HG03457 (cell line): Measurements from ENCODE around the gene PTPA.
"Not testable (repeated sequence)": the region's sequence is repeated elsewhere in the genome, so short reads cannot be mapped to it uniquely, and the experiment has no call there.

Experiments
- ATAC-seq: cut with Tn5 transposase; IDR thresholded peaks from one replicate; pipeline ENCODE4 v1.9.1; 2021; ENCODE audit warnings: moderate number of reproducible peaks; ENCODE audit not compliant: unreplicated experiment

PTPA gene

DNA sequence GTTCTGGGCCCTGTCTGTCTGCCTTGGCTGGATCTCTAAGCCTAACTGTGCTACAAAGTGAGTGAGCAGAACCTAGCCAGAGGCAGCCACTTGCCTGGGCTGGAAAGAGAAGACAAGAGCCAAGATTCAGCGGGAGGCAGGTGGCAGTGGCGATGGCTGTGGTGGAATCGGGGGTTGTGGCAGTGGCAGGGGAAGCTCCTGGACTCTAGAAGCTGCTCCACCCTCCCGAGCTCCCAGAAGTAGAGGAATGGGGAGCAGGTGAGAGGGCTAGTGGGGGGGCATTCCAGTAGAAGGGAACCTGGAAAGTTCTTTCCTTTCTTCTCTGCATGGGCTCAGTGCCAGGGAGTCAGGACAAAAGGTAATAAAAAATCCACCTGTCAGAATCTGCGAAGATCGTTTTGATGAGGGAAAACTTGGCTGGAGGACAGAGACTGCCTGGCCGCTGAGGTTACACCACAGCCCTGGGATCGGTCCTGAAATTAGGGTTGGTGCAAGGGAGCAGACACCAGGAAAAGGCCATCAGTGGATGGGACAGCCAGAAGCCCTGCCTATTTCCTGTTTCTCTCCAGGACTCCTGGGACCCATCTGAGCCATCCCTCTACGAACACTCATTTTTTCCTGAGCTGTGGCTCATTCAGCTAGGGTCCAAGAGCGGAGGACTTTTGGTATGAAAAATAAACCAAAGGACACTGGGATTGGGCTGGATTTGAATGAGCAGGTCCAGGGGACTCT lies 2.2 kb upstream of the PTPA start:
- no peak for ATAC-seq

DNA sequence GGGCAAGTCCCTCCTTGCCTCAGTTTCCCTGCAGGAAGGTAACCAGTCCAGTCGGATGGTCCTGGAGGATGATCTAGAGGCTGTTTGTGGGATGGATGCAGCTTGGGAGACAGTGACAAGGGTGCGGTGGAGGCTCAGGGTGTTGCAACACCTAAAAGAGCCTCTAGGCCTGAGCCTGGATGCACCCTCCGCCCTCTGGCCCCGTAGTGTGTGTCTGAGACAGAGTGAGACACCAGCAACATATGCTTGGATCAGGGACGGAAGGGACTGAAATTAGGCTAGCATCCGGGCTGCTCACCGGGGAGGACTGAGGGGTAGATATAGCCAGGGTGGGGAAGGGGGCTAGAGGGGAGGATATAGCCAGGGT lies 1.7 kb upstream of the PTPA start:
- no peak for ATAC-seq

DNA sequence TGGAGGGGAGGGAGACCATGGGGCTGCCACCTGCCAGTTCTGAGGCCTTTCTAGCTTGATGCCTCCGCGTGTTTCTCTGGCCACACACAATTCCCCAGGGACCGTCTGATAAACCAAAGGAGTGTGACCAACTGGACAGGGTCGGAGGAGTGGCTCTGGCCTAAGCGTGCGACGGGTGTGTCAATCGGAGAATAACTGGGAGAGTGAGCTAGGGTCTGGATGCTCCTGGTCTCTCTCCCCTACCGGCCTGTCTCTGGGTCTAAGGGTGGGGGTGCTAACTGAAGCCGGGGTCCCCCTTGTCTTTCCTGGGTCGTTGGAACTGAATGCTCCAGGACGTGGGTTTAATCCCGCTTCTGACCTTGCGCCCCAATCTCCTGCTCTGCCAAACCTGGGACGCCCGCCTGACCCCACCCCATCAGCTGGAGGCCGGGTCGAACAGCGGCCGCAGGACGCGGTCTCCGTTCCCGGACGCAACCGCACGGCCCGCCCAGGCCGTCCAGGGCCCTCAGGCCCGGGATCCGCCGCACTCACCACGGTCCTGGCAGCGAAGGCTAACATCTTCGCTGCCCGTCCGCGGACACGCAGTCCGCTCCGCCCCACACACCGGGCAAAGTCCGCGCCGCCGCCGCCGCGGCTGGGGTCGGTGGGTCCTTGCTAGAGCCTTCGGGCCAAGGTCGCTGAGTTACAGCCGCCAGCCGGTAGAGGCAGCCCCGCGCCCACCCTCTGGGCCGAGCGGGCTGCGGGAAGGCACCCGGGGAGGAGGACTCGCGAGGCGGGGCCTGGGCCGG lies 1.1 kb upstream of the PTPA start:
- ATAC-seq = peak; percentile 28

DNA sequence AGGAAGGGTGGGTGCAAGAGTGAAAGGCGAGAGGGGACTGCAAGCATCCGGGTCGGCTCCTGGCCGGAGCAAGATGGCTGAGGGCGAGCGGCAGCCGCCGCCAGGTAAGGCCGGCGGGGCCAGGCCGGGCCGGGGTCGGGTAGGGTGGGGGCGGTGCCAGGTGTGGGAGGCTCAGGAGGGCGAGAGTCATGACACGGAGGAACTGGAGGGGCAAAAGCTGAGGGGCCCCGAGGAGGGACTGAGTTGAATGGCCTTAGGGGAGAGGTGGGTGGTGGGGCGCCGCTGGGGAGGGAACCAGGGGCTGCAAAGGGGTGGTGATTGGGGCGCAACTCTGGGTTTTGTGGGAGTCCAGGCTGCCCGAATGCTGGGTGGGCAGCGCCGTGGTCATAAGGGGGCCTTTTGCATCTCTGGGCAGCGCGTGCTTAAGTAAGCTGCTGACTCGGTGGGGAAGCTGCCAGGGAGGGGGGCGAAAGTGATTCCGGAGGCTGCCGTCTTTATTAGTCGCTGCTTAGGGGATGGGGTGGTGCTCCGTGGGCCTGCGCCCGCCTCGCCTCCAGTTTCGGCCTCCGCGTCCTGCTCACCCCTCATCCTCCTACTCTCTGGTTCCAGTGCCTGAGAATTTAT lies 425 bp downstream of the PTPA start:
- peak; percentile 21 for ATAC-seq

DNA sequence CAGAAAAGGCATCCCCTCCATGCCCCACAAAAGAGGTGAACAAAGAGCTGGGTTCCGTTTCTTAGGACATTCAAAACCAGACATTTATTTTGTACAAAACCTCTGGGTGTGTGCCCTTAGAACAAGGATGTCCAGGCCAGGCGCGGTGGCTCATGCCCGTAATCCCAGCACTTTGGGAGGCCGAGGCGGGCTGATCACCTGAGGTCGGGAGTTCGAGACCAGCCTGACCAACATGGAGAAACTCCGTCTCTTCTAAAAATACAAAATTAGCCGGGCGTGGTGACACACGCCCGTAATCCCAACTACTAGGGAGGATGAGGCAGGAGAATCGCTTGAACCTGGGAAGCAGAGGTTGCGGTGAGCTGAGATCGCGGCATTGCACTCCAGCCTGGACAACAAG lies 1.3 kb downstream of the PTPA start:
- ATAC-seq = not testable (repeated sequence)

DNA sequence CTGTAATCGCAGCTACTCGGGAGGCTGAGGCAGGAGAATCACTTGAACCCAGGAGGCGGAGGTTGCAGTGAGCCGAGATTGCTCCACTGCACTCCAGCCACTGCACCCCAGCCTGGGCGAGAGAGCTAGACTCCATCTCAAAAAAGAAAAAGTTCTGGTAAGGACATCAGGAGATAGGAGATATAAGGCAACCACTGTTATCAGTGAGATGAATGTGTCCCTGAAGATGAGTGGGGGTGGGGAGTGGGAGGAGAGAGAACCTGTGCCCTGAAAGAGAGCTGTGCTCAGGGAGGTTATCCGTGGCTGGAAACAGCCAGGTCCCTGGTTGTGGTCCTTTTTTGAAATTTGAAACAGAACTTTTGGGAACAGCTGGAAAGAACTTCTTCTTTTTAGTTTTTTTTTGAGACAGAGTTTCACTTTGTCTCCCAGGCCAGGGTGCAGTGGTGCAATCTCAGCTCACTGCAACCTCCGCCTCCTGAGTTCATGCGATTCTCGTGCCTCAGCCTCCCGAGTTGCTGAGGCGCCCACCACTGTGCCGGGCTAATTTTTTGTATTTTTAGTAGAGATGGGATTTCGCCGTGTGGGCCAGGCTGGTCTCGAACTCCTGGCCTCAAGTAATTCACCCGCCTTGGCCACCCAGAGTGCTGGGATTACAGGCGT lies 2.6 kb downstream of the PTPA start:
- no peak for ATAC-seq

DNA sequence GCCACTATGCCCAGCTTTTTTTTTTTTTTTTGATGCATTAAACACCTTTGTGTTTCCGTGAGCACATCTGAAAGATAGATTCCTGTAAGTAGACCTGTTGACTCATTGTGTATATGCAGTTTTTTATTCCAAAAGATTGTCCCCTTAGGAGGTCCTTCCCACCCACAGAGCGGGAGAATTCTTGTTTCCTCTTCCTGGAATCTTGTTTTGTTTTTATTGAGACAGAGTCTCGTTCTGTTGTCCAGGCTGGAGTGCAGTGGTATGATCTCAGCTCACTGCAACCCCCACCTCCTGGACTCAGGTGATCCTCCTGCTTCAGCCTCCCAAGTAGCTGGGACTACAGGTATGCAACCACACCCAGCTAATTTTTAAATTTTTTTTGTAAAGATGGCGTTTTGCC lies 7.6 kb downstream of the PTPA start:
- ATAC-seq = no peak

DNA sequence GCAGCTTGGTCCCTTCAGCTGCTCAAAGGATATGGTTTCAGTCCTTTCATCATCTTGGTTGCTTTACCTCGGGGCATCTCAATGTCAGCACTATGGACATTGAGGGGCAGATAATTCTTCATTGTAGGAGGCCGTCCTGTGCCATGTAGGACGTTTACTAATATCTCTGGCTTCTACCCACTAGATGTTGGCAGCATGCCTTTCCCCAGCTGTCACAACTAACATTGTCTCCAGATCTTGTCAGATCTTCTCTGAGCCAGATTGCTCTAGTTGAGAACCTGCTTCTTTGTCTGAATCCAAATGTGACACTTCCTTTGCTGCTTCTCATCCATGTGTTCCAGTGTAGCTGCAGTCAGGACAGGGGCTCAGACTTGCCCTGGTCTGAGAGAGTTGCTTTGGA lies 10.3 kb downstream of the PTPA start:
- ATAC-seq = no peak

DNA sequence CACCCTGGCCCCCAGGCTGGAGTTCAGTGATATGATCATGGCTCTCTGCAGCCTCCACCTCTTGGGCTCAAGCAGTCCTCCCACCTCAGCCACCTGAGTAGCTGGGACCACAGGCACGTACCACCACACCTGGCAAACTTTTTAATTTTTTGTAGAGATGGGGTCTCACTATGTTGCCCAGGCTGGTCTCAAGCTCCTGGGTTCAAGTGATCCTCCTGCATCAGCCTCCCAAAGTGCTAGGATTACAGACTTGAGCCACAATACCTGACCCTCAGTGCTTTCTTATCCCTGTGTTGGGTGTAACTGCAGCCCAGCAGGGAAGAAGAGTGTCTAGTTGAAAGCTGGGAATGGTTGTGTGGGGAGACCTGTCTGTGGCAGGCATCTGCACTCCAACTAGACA lies 10.9 kb downstream of the PTPA start:
- no peak for ATAC-seq

DNA sequence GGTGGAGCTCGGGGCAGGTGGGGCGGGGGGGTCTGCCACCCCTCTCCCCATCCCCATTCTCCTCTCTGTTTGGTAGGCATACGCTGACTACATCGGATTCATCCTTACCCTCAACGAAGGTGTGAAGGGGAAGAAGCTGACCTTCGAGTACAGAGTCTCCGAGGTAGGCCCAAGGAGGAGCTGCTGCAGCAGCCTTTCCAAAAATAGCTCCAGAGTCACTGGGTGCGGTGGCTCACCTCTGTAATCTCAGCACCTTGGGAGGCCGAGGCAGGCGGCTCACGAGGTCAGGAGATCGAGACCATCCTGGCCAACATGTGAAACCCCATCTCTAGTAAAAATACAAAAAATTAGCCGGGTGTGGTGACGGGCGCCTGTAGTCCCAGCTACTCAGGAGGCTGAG lies 11.8 kb downstream of the PTPA start:
- not testable (repeated sequence) for ATAC-seq

DNA sequence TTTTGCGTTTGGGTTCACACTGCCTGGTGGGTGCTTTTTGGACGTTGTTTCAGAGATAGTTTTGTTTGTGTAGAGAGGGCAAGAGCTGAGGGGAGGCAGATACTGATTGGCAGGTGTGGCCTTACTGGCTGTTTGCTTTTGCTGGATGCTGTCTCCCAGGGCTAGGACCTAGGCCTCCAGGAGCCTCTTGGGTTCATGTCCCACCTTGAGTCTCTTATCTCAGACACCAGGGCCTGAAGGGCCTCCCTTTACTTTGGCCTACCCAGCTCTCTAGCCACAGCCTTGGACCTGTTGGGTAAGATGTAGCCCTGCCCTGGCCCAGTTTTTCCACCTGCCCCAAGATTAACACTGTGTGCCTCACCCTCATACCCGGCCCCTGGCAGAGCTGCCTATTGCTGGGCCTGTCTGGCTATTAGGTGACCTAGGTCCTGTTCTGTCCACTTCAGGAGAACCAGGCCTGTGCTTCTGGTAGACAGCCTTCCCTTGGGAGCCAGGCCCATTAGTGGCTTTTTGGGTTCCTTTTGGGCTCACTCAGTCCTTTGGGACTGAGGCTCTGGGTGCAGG lies 13.4 kb downstream of the PTPA start:
- no peak for ATAC-seq

DNA sequence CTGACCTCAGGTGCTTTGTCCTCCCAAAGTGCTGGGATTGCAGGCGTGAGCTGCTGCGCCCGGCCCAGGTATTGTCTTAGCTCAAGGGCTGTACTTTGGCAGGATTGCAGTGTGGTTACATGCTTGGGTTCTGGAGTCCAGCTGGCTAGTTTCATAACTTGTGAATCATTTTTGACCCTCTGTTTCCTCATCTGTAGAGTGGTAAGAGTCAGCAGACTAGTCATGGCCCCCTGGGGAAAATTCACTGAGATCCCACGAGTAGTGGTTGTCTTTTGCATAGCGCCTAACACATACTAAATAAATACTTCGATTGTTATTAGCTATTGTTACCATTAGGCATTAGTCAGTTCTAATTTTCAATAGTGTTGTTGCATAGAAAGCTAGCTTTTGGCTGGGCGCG lies 14.3 kb downstream of the PTPA start:
- ATAC-seq = no peak

DNA sequence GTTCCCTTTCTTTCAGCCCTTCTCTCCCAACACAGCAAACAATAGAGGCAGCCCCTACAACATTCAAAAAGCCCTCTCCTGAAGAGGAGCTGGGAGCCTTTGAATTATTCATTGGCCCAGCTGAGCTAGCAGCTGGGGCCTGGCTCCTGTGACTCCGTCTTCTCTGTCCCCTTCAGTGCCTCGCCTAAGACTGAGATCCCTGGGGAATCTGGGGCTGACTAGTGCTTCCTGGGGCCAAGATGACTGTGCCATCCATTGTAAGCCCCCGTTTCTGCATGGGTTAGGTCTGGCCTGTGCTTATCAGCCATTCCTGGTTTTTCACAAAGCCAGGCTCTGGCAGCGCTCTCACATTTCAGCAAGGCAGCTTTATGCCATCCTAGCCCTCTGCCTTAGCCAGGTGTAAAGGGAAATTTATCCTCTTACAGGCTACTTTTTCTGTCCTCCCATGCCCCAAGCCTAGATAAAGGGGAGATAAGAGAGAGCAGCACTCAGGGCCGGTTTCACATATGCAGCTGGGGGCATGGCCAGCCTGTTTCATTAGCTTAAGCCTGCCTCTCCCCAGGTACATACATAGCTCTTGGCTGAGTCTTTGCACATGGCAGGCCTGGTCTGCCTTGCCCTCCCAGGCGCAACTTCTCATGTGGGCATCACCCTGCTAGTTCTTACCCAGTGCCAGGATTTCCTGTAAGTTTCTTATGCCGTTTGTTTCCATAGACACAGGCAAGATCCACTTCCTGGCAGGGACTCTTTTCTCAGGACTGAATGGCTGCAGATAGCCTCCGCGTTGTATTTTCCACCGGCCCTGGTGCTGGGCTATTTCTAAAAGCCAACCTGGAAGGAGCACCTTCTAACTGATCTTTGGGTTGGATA lies 15.8 kb downstream of the PTPA start:
- no peak for ATAC-seq

DNA sequence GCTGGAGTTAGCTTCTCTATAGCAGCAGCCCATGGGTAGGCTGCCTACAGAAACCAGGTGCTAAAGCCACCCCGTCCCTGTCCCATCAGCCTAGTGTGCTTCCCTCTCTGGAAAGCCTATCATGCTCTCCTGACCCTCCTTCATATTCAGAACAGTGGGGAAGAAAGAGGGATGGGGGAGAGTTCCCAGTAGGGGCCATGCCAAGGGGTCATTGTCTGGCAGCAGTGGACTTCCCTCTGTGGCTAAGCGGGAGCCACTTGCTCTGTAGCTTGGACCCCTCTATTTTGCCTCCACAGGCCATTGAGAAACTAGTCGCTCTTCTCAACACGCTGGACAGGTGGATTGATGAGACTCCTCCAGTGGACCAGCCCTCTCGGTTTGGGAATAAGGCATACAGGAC lies 17.5 kb downstream of the PTPA start:
- ATAC-seq = no peak

DNA sequence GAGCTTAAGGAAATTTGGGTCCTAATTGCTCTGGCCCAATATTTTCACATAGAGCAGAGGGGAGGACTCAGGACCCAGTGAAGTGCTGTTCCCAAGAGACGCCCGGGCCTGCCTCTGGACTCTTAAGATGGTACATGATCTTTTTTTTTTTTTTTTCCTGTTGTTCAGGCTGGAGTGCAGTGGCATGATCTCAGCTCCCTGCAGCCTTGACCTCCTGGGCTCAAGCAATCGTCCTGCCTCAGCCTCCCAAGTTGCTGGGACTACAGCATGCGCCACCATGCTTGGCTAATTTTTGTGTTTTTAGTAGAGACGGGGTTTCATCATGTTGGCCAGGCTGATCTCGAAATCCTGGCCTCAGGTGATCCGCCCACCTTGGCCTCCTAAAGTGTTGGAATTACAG lies 19.1 kb downstream of the PTPA start:
- ATAC-seq = not testable (repeated sequence)

DNA sequence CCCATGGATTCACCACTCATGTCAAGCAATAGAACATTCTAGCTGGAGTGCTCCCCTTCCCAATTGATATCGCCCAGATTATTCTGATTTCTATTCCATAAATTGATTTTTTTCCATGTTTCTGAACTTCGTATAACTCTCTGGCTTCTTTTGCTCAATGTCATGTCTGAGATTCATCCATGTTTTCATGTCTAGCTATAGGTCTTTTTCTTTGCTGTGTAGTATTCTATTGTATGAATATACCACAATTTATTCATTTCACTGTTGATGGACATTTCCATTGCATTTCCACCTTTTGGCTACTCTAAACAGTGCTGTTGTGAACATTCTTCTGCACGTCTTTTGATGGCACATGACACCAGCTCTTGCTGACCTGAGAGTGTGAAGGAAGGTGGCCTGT lies 19.6 kb downstream of the PTPA start:
- ATAC-seq = no peak

DNA sequence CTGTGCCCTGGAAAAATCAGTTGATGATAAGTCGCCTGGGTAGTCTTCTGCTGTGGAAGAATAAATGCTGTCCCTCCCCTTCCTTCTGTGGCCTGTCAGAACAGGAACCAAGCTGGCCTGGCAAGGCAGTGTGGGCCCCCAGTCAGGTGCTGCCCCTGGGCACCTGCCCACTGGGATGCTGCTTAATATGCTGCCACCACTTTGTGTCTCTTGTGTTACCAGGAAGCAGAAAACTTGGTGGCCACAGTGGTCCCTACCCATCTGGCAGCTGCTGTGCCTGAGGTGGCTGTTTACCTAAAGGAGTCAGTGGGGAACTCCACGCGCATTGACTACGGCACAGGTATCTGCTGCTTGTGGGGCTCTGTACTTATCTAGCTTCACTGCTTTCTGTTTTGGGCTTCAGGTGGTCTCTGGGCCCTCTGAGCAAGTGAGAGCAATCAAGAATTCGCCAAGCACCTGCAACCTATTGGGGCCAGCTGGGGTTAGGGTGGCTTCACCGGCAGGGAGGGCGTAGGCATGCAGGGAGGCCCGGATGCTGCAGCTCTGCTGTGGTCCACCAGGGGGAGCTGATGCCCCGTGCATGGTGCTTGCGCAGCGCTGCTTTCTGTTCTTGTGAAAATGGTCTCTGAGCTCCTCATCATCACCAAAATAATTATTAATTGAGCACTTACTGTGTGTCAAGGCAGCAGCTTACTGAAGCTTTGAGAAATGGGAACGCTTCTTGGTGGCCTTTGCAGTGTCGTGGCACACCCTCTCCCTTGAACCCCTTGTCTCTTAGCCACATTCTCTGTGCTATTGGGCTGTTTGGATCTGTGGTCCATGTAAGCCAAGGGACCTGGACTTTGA lies 20.3 kb downstream of the PTPA start:
- no peak for ATAC-seq

DNA sequence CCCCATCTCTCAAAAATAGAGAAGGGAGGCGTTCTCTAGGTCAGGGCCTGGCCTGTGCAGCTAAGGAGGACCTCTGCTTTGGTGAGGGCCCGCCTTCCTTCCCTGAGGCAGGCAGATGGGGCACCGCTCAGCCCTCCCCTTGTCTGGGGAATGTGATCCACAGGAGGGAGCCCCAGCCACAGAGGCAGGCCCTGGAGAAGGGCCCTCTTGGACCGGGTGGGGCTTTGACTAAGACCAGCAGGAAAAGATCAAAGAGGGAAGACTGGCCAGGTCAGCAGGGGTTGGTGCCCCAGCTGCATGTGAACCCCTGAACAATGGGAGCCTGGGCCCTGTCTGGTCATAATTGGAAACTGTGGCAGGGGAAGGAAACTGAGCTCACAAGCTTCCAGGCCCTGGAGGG lies 21.9 kb downstream of the PTPA start:
- ATAC-seq = no peak

DNA sequence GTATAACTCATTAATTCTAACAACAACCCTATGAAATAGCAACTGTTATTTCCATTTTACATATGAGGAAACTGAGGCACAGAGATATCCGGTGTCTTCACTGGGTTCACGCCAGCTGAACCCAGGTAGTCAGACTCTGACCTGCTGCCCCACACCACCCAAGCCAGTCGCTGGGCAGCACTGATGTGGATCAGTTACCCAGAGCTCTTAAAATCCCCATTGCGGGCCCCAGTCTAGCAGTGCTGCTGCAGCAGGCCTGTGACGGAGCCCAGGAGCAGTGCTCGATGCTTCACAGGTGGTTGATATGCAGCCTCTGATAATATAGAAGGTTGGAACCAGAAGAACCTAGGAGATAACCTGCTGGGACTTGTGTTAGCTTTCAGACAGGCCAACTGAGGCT lies 24.3 kb downstream of the PTPA start:
- no peak for ATAC-seq
